GM18505 (cell line): ENCODE data around the gene ZBTB49.

ENCODE experiments used
- ATAC-seq: cut with Tn5 transposase; IDR thresholded peaks from one replicate; pipeline ENCODE4 v1.9.1; 2021; ENCODE audit not compliant: unreplicated experiment
- POLR2A ChIP-seq: IDR thresholded peaks from 4 replicates; pipeline ENCODE4 v1.6.1; 2011; ENCODE audit warnings: borderline replicate concordance; ENCODE audit not compliant: insufficient read depth, insufficient read length; ENCODE audit errors: extremely low read depth

Gene ZBTB49

DNA sequence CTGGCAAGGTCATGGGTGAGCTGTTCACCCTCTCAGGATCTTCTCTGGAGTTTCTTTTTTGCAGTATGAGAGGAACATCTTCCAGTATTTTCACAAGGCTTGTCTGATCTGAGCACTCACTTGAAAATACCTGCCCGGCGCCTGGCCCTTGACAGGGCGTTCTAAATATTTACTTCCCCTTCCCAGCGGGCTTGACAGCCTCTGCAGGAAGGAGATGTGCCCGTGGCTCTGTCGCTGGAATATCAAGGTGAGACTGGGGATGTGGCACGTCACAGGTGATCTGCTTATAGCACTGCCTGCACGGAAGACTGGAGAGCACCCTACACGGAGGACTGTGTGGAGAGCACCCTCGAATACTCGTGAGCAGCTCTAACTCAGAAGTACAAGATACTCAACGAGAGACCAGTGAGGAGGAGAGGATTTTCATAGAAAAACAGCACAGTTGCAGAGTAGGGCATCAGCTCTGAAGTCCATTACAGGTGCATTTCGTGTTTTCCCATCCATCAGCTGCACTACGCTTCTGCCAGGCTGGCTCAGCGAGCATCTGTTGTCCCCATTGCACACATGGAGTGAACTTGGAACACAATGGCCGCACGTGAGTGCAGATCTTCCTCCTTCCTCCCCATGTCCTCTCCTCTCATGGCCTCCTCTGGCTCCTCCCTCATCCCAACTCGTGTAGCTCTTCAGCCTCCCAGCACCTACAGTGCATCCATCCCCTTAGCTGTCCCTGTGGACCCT lies 32.1 kb downstream of the ZBTB49 start:
- no peak for TF ChIP-seq POLR2A
- no peak for ATAC-seq

DNA sequence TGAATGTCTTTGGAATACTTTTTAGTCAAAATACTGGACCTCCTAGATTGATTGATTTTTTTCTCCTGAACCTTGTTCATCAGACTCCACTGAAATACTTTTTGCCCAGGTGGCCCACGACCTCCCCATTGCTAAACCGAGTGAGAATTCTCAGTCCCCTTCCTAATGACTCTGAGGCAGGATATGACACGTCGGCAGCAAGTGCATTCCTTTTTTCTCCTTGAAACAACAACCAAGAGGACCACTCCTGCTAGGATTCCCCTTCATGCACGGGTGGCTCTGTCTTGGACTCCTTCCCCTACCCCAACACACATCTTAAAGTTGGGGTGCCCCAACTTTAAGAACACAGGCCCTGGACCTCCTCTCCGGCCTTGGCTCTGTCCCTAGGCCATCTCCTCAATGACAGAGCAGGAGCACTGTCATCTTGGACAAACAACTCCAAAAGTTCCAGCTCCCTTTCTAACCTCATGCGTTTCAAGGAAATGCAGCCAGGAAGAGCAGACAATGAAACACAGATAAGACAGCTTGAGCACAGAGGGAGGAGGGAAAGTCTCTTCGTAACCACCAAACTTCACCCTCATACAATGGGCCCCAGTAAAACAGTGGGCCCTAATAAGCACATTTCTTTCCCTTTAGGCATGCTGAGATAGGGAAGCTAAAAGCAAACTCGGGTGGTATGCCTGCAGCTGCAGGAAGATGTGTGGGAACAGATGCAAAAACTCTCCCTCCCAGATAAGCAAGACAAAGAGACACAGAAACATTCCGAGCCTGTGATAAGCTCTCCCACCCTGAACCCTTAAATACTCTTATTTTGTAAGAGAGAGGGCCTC lies 33.9 kb downstream of the ZBTB49 start:
- no peak for TF ChIP-seq POLR2A
- no peak for ATAC-seq

DNA sequence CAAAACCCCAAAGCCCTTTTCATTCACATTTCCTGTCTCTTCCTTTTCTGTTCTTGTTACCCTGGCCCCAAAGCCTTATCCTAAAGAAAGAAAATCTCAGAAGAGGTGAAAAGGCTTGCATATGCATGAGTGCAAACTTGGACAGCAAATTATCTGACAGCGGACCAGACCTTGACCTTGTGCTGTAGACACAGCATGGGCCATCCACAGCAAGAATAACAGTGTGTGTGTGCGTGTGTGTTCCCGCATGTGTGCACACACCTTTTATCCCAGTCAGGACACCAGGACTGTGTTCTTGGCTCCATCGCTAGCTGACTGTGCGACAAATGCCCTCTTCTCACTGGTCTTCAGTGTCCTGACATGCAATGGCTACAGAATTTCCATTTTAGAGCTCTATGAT lies 35.3 kb downstream of the ZBTB49 start:
- no peak for TF ChIP-seq POLR2A
- no peak for ATAC-seq

- TF ChIP-seq POLR2A: no peak
- ATAC-seq: no peak
These were observed 36.1 kb downstream of the ZBTB49 start for GRCh38 chr4:4326166-4326565.

DNA sequence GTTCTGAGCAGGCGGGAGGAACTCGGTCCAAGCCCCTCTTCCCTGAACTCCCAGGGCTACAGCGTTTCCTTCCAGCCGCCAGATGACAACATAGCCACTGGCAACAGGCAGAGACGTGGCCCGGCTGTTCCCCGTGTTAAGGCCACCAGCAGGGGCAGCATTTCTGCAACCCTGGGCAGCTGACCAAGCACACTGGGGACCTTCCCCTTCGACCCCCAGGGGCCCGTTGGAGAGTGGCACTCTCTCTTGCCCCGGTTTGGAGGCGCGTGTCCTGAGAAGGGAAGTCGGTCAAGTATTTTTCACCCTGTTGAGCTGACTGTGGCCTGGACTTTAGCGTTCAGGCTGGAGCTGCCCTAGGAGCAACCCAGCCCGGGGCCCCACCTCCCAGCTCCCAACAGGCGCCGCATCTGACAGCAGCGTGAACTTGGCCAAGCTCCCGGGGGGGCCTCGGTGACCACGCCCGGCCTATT lies 37.6 kb downstream of the ZBTB49 start:
- TF ChIP-seq POLR2A: no peak
- ATAC-seq: no peak

- no peak for TF ChIP-seq POLR2A
- no peak for ATAC-seq
These were observed 38.2 kb downstream of the ZBTB49 start for GRCh38 chr4:4328206-4328605.

DNA sequence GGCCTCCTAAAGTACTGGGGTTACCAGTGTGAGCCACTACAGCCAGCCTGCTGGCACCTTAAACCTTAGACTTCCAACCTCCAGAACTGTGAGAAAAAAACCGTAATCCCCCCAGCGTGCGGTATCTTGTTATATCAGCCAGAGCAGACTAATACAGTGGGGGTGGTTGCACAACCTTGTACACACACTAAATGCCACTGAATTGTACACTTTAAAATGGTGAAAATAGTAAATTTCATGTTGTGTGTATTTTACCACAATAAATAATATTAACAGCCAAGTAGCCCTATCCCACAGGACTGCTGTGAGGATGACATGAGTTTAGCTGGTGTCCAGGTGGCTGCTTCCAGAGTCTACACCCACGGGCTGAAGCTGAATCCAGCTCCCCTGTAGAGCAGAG lies 38.8 kb downstream of the ZBTB49 start:
- ATAC-seq: no peak

DNA sequence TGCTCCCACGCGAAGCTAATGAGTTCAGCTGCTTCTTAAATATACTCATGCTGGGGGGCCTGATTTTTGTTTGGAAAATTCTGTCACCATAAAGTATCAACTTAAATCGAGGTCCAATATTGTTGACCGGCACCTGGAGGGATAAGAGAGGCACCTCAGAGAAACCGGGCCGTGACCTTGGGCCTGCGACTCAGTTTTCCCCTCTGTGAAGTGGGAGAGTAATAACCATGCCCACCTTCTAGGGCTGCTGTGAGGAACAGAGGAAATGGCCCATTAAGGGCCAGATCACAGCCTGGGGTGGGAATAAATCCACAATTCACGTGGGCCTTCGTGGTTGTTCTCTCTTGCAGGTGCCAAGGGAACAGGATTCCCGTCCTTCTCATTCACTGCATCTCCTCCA lies 39.4 kb downstream of the ZBTB49 start:
- no peak for TF ChIP-seq POLR2A
- no peak for ATAC-seq

More for the DNA sequence above, 38.8 kb downstream of the ZBTB49 start:
- TF ChIP-seq POLR2A: no peak

GRCh38 chr4:4330794-4331193 lies 40.7 kb downstream of the ZBTB49 start:
- no peak for ATAC-seq
- TF ChIP-seq POLR2A: no peak

DNA sequence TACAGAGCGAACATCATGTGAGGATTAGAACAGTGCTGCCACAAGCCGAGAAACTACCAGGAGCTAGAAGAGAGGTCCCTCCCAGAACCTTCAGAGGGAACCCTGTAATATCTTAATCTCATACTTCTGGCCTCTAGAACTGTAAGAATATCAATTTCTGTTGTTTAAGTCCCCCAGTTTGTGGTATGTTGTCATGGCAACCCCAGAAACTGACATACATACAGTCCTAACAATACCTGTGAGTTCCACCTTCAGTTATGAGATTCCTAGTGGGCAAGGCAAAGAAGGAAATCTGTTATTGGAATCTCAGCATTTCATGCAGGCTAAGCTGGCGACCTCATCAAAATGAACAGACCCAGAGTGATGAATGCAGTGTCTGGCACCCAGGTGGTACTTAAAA lies 42.5 kb downstream of the ZBTB49 start:
- ATAC-seq: no peak
- TF ChIP-seq POLR2A: no peak

- no peak for ATAC-seq
These were observed 43.2 kb downstream of the ZBTB49 start for GRCh38 chr4:4333265-4333706.

GRCh38 chr4:4334798-4335520 lies 44.9 kb downstream of the ZBTB49 start:
- TF ChIP-seq POLR2A: no peak
- ATAC-seq: peak; percentile 78

More at GRCh38 chr4:4333265-4333706, 43.2 kb downstream of the ZBTB49 start:
- TF ChIP-seq POLR2A: no peak
